NB4 (cell line): Measurements from ENCODE around the gene C9orf72.

Experiments used
- DNase-seq: peaks from one replicate; pipeline ENCODE4 v3.0.0; 2010; ENCODE audit warnings: low read depth
- H3K4me3 ChIP-seq: one replicate; pipeline ENCODE4 v1.5.1; 2011; ENCODE audit warnings: mild to moderate bottlenecking, low read depth, low read length, moderate library complexity
- MAX ChIP-seq: IDR thresholded peaks from 2 replicates; pipeline ENCODE4 v1.6.1; 2011; ENCODE audit warnings: low read depth, low read length
- MYC ChIP-seq: IDR thresholded peaks from 2 replicates; pipeline ENCODE4 v1.6.1; 2011; ENCODE audit warnings: low read depth, low read length
- POLR2A ChIP-seq: IDR thresholded peaks from 2 replicates; pipeline ENCODE4 v1.6.1; 2011; ENCODE audit warnings: mild to moderate bottlenecking; ENCODE audit not compliant: insufficient read length; ENCODE audit errors: extremely low read depth
- TF ChIP-seq, protein P1 (sequence below): IDR thresholded peaks from one replicate; pipeline ENCODE4 v1.5.1; 2012; ENCODE audit warnings: low read depth, low read length

Gene C9orf72

DNA sequence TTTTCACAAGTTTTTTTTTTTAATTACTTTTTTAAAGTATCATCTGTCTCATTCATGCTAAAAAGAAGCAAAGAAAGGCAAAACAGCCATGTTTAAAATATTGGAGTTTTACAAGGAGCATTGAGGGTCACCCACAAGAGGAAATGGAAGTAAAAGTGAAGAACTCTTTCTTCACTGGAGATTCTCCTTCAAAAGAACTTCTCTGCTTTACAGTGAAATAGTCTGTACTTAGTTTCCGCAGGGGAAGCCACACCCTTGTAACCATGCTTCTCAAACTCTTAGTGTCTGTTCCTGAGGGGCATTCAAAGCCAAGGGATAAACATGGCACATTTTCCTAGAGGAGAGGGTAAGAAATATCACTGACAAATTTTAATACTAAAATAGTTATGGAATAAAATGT is 8.6 kb downstream of the C9orf72 start:
- DNase-seq, result no peak

GRCh38 chr9:27563738-27564430 is 9.4 kb downstream of the C9orf72 start:
- H3K4me3 ChIP-seq, result no peak overlapping the region
- TF ChIP-seq, protein P1, sequence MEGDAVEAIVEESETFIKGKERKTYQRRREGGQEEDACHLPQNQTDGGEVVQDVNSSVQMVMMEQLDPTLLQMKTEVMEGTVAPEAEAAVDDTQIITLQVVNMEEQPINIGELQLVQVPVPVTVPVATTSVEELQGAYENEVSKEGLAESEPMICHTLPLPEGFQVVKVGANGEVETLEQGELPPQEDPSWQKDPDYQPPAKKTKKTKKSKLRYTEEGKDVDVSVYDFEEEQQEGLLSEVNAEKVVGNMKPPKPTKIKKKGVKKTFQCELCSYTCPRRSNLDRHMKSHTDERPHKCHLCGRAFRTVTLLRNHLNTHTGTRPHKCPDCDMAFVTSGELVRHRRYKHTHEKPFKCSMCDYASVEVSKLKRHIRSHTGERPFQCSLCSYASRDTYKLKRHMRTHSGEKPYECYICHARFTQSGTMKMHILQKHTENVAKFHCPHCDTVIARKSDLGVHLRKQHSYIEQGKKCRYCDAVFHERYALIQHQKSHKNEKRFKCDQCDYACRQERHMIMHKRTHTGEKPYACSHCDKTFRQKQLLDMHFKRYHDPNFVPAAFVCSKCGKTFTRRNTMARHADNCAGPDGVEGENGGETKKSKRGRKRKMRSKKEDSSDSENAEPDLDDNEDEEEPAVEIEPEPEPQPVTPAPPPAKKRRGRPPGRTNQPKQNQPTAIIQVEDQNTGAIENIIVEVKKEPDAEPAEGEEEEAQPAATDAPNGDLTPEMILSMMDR, result no peak
- TF ChIP-seq MYC, result no peak
- TF ChIP-seq POLR2A, result no peak
- no peak for TF ChIP-seq MAX
- DNase-seq, result no peak

More for the DNA sequence above, 8.6 kb downstream of the C9orf72 start:
- no peak for TF ChIP-seq MYC
- no peak for TF ChIP-seq MAX
- TF ChIP-seq, protein P1, result no peak
- TF ChIP-seq POLR2A, result no peak
- no peak overlapping the region for H3K4me3 ChIP-seq

- no peak overlapping the region for H3K4me3 ChIP-seq
- no peak for DNase-seq
- TF ChIP-seq MYC (no peak), MAX (no peak), POLR2A (no peak)
- TF ChIP-seq, protein P1, result no peak
These were observed 11.6 kb downstream of the C9orf72 start for GRCh38 chr9:27561685-27562084.

DNA sequence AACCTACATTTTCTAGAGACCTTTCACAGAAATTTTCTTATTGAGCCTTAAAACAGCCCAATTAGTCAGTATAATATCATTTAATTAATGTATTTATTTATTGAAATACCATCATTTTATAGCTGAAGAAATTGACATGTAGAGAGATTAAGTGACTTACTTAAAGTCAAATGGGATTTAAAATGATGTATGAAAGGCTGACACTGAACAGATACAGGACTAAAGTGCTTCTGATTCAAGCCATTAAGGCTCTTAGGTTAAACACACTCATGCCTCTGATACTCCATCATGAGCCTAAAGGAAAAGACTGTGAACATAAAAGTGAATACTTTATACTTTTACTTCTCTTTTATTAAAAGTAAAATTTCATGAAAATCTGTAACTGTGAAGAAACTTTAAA is 12.8 kb downstream of the C9orf72 start:
- TF ChIP-seq, protein P1, result no peak
- H3K4me3 ChIP-seq, result no peak overlapping the region
- DNase-seq, result no peak

GRCh38 chr9:27558307-27558706 is 15.0 kb downstream of the C9orf72 start:
- TF ChIP-seq MAX (no peak), MYC (no peak), POLR2A (no peak)
- TF ChIP-seq, protein P1, result no peak
- no peak for DNase-seq
- H3K4me3 ChIP-seq, result no peak overlapping the region

DNA sequence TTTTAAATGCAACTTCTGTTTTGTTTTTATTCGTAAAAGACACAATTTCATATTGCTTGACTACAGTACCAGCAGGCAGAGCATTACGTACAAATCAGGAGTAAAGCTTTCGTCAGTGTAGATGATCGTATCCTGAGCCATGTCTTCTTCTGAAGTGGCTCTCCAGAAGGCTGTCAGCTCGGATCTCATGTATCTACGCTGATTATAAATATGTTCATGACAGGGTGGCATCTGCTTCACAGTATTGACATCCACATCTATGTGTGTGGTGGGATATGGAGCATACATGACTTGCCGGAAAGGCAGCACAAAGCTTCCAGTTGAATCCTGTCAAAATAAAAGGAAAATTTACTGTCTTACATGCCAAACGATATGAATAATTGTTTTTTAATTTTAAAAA is 16.8 kb downstream of the C9orf72 start:
- TF ChIP-seq, protein P1, result no peak
- TF ChIP-seq POLR2A (no peak), MAX (no peak), MYC (no peak)
- H3K4me3 ChIP-seq, result no peak overlapping the region
- no peak for DNase-seq
